K562 (cell line): ENCODE data around the gene KDM4C. TPM values are rescaled to one million over a fixed set of nuclear protein-coding genes. Genes with fewer than 3 reads are reported as not detected.
A peak's percentile ranks its signal among the peaks of the same experiment; 100 is the strongest.

ENCODE experiments used
- ATF3 ChIP-seq, 2 experiments: fragments of 450-650 bp in 1 of 2; sonication (generic) in 1 of 2; formaldehyde crosslinking in 1 of 2; IDR thresholded peaks in 1 of 2; conservative IDR thresholded peaks in 1 of 2; 2 replicates each; pipeline versions ENCODE4 v1.6.1 to v1.8.1; 2016 to 2023; ENCODE audit warnings: mild to moderate bottlenecking in 2 of 2, moderate library complexity in 2 of 2, inconsistent platforms in 1 of 2, missing genetic modification reagents in 1 of 2
- CC2D1A ChIP-seq: fragments of 450-650 bp; IDR thresholded peaks from 2 replicates; pipeline ENCODE4 v1.6.1; 2017; ENCODE audit warnings: mild to moderate bottlenecking
- CREB5 ChIP-seq: fragments of 250-450 bp; sonication (Bioruptor Pico); IDR thresholded peaks from 2 replicates; pipeline ENCODE4 v1.5.0; 2020; ENCODE audit warnings: mild to moderate bottlenecking
- DACH1 ChIP-seq: fragments of 450-650 bp; IDR thresholded peaks from 2 replicates; pipeline ENCODE4 v1.6.1; 2018; ENCODE audit not compliant: partially characterized antibody
- ETV5 ChIP-seq: sonication (generic); formaldehyde crosslinking; IDR thresholded peaks from 2 replicates; pipeline ENCODE4 v1.4.0; 2020; ENCODE audit warnings: low read depth, mild to moderate bottlenecking, missing genetic modification reagents
- FOS ChIP-seq: IDR thresholded peaks from 3 replicates; pipeline ENCODE4 v1.6.1; 2011; ENCODE audit not compliant: insufficient read length; ENCODE audit errors: extremely low read depth
- JUN ChIP-seq, 2 experiments: sonication (generic) in 1 of 2; formaldehyde crosslinking in 1 of 2; IDR thresholded peaks; 2 replicates each; pipeline versions ENCODE4 v1.6.1 to v1.8.0; 2012 to 2022; ENCODE audit warnings: borderline replicate concordance in 2 of 2, mild to moderate bottlenecking in 2 of 2, improper control_type of control experiment in 1 of 2, low read depth in 1 of 2, low read length in 1 of 2, missing genetic modification reagents in 1 of 2
- KAT8 ChIP-seq: fragments of 450-650 bp; IDR thresholded peaks from 2 replicates; pipeline ENCODE4 v1.6.1; 2016; ENCODE audit warnings: low read depth, mild to moderate bottlenecking
- LEF1 ChIP-seq: fragments of 450-650 bp; IDR thresholded peaks from 2 replicates; pipeline ENCODE4 v1.6.1; 2016; ENCODE audit warnings: mild to moderate bottlenecking
- NEUROD1 ChIP-seq: fragments of 150-350 bp; IDR thresholded peaks from 2 replicates; pipeline ENCODE4 v1.6.1; 2014; ENCODE audit warnings: borderline replicate concordance, low read length, low read depth; ENCODE audit not compliant: partially characterized antibody
- POLR3A ChIP-seq: IDR thresholded peaks from 2 replicates; pipeline ENCODE4 v1.6.1; 2011; ENCODE audit warnings: borderline replicate concordance, mild to moderate bottlenecking, moderate library complexity; ENCODE audit not compliant: insufficient read length, insufficient read depth; ENCODE audit errors: extremely low read depth
- SMARCE1 ChIP-seq: fragments of 450-650 bp; IDR thresholded peaks from 2 replicates; pipeline ENCODE4 v1.7.1; 2016; ENCODE audit warnings: mild to moderate bottlenecking
- ZHX1 ChIP-seq: fragments of 150-350 bp; conservative IDR thresholded peaks from 2 replicates; pipeline ENCODE4 v1.6.1; 2014; ENCODE audit warnings: low read length
- ZNF253 ChIP-seq: fragments of 250-450 bp; sonication (Bioruptor Pico); conservative IDR thresholded peaks from 2 replicates; pipeline ENCODE4 v1.6.1; 2021; ENCODE audit warnings: mild to moderate bottlenecking
- ZNF274 ChIP-seq: IDR thresholded peaks from 2 replicates; pipeline ENCODE4 v1.6.1; 2011; ENCODE audit warnings: low read depth, mild to moderate bottlenecking, low read length, moderate library complexity, borderline replicate concordance
- ZNF77 ChIP-seq: fragments of 250-450 bp; sonication (Bioruptor Pico); IDR thresholded peaks from 2 replicates; pipeline ENCODE4 v1.5.0; 2020
- polyA plus RNA-seq, 8 experiments: library from polyadenylated mRNA; depleted of rRNA in 4 of 8; stranded (reverse) in 5 of 8; unstranded in 3 of 8; fragments of >200 nt; fragmentation: Nextera tagmentation in 2 of 8; fragmentation: Illumina TruSeq in 1 of 8; extraction: Ambion mirVana in 2 of 8; extraction: Trizol in 1 of 8; gene quantifications; 2 replicates each; pipeline versions ENCODE4 v1.2.1 to v1.2.3, GENCODE V29; 2011 to 2014; ENCODE audit warnings: inconsistent platforms in 1 of 8, missing spikeins in 1 of 8
- total RNA-seq, 7 experiments: library from RNA; depleted of rRNA in 6 of 7; stranded (reverse); fragments of >200 nt in 6 of 7; fragmentation: Illumina TruSeq in 2 of 7; extraction: Trizol in 2 of 7; gene quantifications; 2 replicates each; pipeline versions ENCODE4 v1.2.1 to v1.2.3, GENCODE V29; 2011 to 2021; ENCODE audit warnings: low replicate concordance in 1 of 7

Gene KDM4C
- total and polyA plus RNA-seq, 9 of the 15 experiments (the other 6 are each of a cell fraction or from before 2014, with no cell fraction given), result 5.4 to 17.0 (median 12.6) TPM

GRCh38 chr9:6779417-6780241 is 21.9 kb downstream of the KDM4C start (continued):
- TF ChIP-seq ZNF253 (no peak), CREB5 (CRISPR knock-in tag) (no peak), LEF1 (no peak), ZHX1 (no peak), ZNF274 (no peak), SMARCE1 (peak; percentile 78; the same call in 1 of the 2 replicates), FOS (peak; percentile 7), ATF3 (IDR thresholded peaks at IDR 0.05) (peak; percentile 68), ATF3 (CRISPR knock-in tag; conservative IDR thresholded peaks at IDR 0.05) (no peak), NEUROD1 (no peak), ZNF77 (CRISPR knock-in tag) (no peak), KAT8 (no peak), ETV5 (CRISPR knock-in tag) (no peak), CC2D1A (no peak), DACH1 (peak; percentile 77), POLR3A (no peak), JUN (IDR thresholded peaks at IDR 0.05; ENCODE audit: borderline replicate concordance, low read depth, low read length) (peak; percentile 44; the same call in 1 of the 2 replicates), JUN (CRISPR knock-in tag; IDR thresholded peaks at IDR 0.05; ENCODE audit: borderline replicate concordance) (no peak)
